HepG2 (cell line): ENCODE results near the gene PLOD3. TPM values are rescaled to one million over a fixed set of nuclear protein-coding genes. Genes with fewer than 3 reads are reported as not detected.

ENCODE experiments used
- ZNF646 ChIP-seq: sonication (generic); formaldehyde crosslinking; IDR thresholded peaks from 2 replicates; pipeline ENCODE4 v1.9.0; 2021; ENCODE audit warnings: mild to moderate bottlenecking, missing genetic modification reagents
- ZNF850 ChIP-seq: sonication (generic); formaldehyde crosslinking; conservative IDR thresholded peaks from 2 replicates; pipeline ENCODE4 v1.9.0; 2021; ENCODE audit warnings: mild to moderate bottlenecking, missing genetic modification reagents
- polyA plus RNA-seq, 8 experiments: library from polyadenylated mRNA; depleted of rRNA in 3 of 8; stranded (reverse) in 7 of 8; unstranded in 1 of 8; fragments of >200 nt; fragmentation: Illumina TruSeq in 4 of 8; extraction: Trizol in 4 of 8; gene quantifications; 2 replicates each; pipeline versions ENCODE4 v1.2.1 to v1.2.3, GENCODE V29; 2011 to 2016; ENCODE audit warnings: low read depth in 4 of 8, missing spikeins in 1 of 8, mixed read lengths in 1 of 8; ENCODE audit not compliant: insufficient read depth in 1 of 8
- total RNA-seq, 5 experiments: library from RNA; depleted of rRNA; stranded (reverse); fragments of >200 nt; fragmentation: Illumina TruSeq; extraction: Trizol; gene quantifications; 2 replicates each; pipeline ENCODE4 v1.2.3, GENCODE V29; 2016; ENCODE audit warnings: low read depth in 1 of 5
- TF ChIP-seq, protein P1 (sequence below): sonication (generic); formaldehyde crosslinking; conservative IDR thresholded peaks from 2 replicates; pipeline ENCODE4 v1.4.0; 2020; ENCODE audit warnings: missing genetic modification reagents
- TF ChIP-seq, protein P2 (sequence below): sonication (generic); formaldehyde crosslinking; IDR thresholded peaks from 2 replicates; pipeline ENCODE4 v1.4.0; 2020; ENCODE audit warnings: missing genetic modification reagents

Gene PLOD3
- total and polyA plus RNA-seq, 2 of the 13 experiments (the other 11 are each of a cell fraction or from before 2014, with no cell fraction given), result 65.8 to 67.4 TPM

- TF ChIP-seq, protein P1, sequence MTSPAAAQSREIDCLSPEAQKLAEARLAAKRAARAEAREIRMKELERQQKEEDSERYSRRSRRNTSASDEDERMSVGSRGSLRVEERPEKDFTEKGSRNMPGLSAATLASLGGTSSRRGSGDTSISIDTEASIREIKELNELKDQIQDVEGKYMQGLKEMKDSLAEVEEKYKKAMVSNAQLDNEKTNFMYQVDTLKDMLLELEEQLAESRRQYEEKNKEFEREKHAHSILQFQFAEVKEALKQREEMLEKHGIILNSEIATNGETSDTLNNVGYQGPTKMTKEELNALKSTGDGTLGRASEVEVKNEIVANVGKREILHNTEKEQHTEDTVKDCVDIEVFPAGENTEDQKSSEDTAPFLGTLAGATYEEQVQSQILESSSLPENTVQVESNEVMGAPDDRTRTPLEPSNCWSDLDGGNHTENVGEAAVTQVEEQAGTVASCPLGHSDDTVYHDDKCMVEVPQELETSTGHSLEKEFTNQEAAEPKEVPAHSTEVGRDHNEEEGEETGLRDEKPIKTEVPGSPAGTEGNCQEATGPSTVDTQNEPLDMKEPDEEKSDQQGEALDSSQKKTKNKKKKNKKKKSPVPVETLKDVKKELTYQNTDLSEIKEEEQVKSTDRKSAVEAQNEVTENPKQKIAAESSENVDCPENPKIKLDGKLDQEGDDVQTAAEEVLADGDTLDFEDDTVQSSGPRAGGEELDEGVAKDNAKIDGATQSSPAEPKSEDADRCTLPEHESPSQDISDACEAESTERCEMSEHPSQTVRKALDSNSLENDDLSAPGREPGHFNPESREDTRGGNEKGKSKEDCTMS (CRISPR knock-in tag), result no peak
- no peak for TF ChIP-seq ZNF646 (CRISPR knock-in tag)
- no peak for TF ChIP-seq ZNF850
- TF ChIP-seq, protein P2, sequence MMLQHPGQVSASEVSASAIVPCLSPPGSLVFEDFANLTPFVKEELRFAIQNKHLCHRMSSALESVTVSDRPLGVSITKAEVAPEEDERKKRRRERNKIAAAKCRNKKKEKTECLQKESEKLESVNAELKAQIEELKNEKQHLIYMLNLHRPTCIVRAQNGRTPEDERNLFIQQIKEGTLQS (CRISPR knock-in tag), result no peak
Measured at GRCh38 chr7:101239191-101239950, 22.0 kb upstream of the PLOD3 start (continued).
